Endodermal cell (in vitro differentiated cells): ENCODE data around the gene ZNF865. TPM values are rescaled to one million over a fixed set of nuclear protein-coding genes. Genes with fewer than 3 reads are reported as not detected.

Experiments used
- DNase-seq: peaks from one replicate; pipeline ENCODE4 v3.0.0-alpha.2; 2017
- H3K27ac ChIP-seq: 2 replicates; pipeline ENCODE4 v1.5.1; 2013; ENCODE audit warnings: mild to moderate bottlenecking, low read depth, low read length, moderate library complexity
- H3K27me3 ChIP-seq: 2 replicates; pipeline ENCODE4 v1.6.1; 2013; ENCODE audit warnings: mild to moderate bottlenecking, low read length, moderate library complexity; ENCODE audit not compliant: insufficient read depth, control insufficient read depth, poor library complexity, severe bottlenecking
- H3K36me3 ChIP-seq: 2 replicates; pipeline ENCODE4 v1.7.0; 2013; ENCODE audit warnings: mild to moderate bottlenecking, low read length, moderate library complexity; ENCODE audit not compliant: control insufficient read depth, insufficient read depth
- H3K4me1 ChIP-seq: one replicate; pipeline ENCODE4 v1.7.0; 2013; ENCODE audit warnings: low read length; ENCODE audit not compliant: control insufficient read depth, insufficient read depth
- H3K4me3 ChIP-seq: 2 replicates; pipeline ENCODE4 v1.5.1; 2013; ENCODE audit warnings: mild to moderate bottlenecking, low read length, moderate library complexity
- H3K9ac ChIP-seq: 2 replicates; pipeline ENCODE4 v1.6.1; 2013; ENCODE audit warnings: mild to moderate bottlenecking, low read length, moderate library complexity; ENCODE audit not compliant: poor library complexity, severe bottlenecking; ENCODE audit errors: extremely low read depth
- H3K9me3 ChIP-seq: 2 replicates; pipeline ENCODE4 v1.6.1; 2013; ENCODE audit warnings: mild to moderate bottlenecking, low read length, moderate library complexity; ENCODE audit not compliant: control insufficient read depth
- H3K27ac Mint-ChIP-seq: 2 replicates; pipeline ENCODE4 v1.8.0; 2020; ENCODE audit warnings: mixed read lengths
- H3K27me3 Mint-ChIP-seq: 2 replicates; pipeline ENCODE4 v1.8.0; 2021; ENCODE audit warnings: mild to moderate bottlenecking, mixed read lengths; ENCODE audit not compliant: insufficient read depth
- H3K36me3 Mint-ChIP-seq: 2 replicates; pipeline ENCODE4 v1.8.0; 2020; ENCODE audit warnings: low read depth, mixed read lengths
- H3K4me1 Mint-ChIP-seq: 2 replicates; pipeline ENCODE4 v1.8.0; 2020; ENCODE audit warnings: mixed read lengths
- H3K4me3 Mint-ChIP-seq: 2 replicates; pipeline ENCODE4 v1.8.0; 2020; ENCODE audit warnings: mild to moderate bottlenecking, moderate library complexity, mixed read lengths
- H3K9me3 Mint-ChIP-seq: 2 replicates; pipeline ENCODE4 v1.8.0; 2020; ENCODE audit warnings: mild to moderate bottlenecking, mixed read lengths
- WGBS, 2 experiments: methylation state at CpG; one replicate each; pipeline versions ENCODE4 v1.1.5 to v1.1.7; 2013; ENCODE audit warnings: missing lambda C conversion rate in 2 of 2, mixed read lengths in 1 of 2; ENCODE audit not compliant: insufficient coverage in 1 of 2, insufficient read length in 1 of 2; 5-methylcytosine and 5-hydroxymethylcytosine counted together
- total RNA-seq, 2 donors: library from RNA; stranded (reverse); fragmentation: NEBNext Ultra II Directional in 1 of 2; extraction: Animal tissue kit (Norgen Biotek cat#: 25700) in 1 of 2; gene quantifications; 2 replicates in 1 of 2; 3 replicates in 1 of 2; pipeline ENCODE4 v1.2.1, GENCODE V29; 2021
- TF ChIP-seq, protein P1 (sequence below): fragments of 200-600 bp; sonication (generic); conservative IDR thresholded peaks from 2 replicates; pipeline ENCODE4 v1.5.0; 2021; ENCODE audit warnings: antibody characterized with exemption, mild to moderate bottlenecking

ZNF865 gene
- total RNA-seq, 2 donors from 2014 or later: 14.5 to 14.9 TPM

- peak; percentile 99 for DNase-seq
- H3K9me3 Mint-ChIP-seq: no peaks in the 10 kb centered on the region
- H3K27ac Mint-ChIP-seq: peak within 1 kb of the TSS; percentile 99
- TF ChIP-seq, protein P1, sequence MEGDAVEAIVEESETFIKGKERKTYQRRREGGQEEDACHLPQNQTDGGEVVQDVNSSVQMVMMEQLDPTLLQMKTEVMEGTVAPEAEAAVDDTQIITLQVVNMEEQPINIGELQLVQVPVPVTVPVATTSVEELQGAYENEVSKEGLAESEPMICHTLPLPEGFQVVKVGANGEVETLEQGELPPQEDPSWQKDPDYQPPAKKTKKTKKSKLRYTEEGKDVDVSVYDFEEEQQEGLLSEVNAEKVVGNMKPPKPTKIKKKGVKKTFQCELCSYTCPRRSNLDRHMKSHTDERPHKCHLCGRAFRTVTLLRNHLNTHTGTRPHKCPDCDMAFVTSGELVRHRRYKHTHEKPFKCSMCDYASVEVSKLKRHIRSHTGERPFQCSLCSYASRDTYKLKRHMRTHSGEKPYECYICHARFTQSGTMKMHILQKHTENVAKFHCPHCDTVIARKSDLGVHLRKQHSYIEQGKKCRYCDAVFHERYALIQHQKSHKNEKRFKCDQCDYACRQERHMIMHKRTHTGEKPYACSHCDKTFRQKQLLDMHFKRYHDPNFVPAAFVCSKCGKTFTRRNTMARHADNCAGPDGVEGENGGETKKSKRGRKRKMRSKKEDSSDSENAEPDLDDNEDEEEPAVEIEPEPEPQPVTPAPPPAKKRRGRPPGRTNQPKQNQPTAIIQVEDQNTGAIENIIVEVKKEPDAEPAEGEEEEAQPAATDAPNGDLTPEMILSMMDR: no peak
- peaks cover 14% of the 10 kb centered on the region for H3K36me3 ChIP-seq
- H3K36me3 Mint-ChIP-seq: peaks cover 14% of the 10 kb centered on the region
- peak within 1 kb of the TSS; percentile 97 for H3K4me3 ChIP-seq
- no peaks in the 10 kb centered on the region for H3K27me3 ChIP-seq
- H3K9me3 ChIP-seq: no peaks in the 10 kb centered on the region
- WGBS, 2 experiments: 0 to 3% methylated on average over 26 to 94 of the region's 95 CpGs
- peak within 1 kb of the TSS; percentile 99 for H3K27ac ChIP-seq
- H3K4me1 Mint-ChIP-seq: peaks cover 25% of the 10 kb centered on the region
- peak within 1 kb of the TSS; percentile 94 for H3K4me3 Mint-ChIP-seq
- H3K9ac ChIP-seq: peak within 1 kb of the TSS; percentile 96
- H3K4me1 ChIP-seq: peaks cover 5% of the 10 kb centered on the region
- peaks cover 2% of the 10 kb centered on the region for H3K27me3 Mint-ChIP-seq
Observed at GRCh38 chr19:55654868-55655647, 49.6 kb downstream of the ZNF865 start, which contains the start of gene U2AF2. Gene U2AF2 (plus strand): TSS chr19:55655035. CDS start chr19:55655105, 70 bp downstream.

DNA sequence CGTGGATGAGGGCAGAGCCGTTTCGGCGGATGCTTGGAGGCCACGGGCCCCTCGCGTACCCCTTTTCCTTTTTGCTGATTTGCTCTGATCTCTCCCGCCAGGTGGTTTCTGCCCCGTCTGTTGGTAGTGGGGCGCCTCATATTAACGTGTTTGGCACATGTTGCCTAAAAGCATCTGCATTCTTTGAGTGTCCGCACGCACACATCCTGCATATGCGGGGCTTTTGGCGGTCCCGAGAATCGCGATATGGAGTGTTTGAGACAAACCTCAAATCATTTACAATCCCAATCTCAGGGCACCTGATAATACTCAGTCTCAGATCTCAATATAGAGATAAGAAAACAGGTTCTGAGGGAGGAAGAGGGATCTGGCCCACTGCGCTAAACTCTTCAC is 50.2 kb downstream of the ZNF865 start:
- peaks cover 20% of the 10 kb centered on the region for H3K36me3 Mint-ChIP-seq
- DNase-seq: no peak
- peaks cover 25% of the 10 kb centered on the region for H3K4me1 Mint-ChIP-seq
- Histone ChIP-seq H3K27ac (peak overlapping the region; percentile 99), H3K9me3 (no peaks in the 10 kb centered on the region), H3K9ac (peak overlapping the region; percentile 94), H3K36me3 (peaks cover 17% of the 10 kb centered on the region), H3K4me3 (peak overlapping the region; percentile 97), H3K4me1 (peaks cover 5% of the 10 kb centered on the region), H3K27me3 (no peaks in the 10 kb centered on the region)
- H3K27me3 Mint-ChIP-seq: peaks cover 2% of the 10 kb centered on the region
- WGBS, 2 experiments: 0% methylated on average over 10 to 19 of the region's 19 CpGs
- peak overlapping the region; percentile 94 for H3K4me3 Mint-ChIP-seq
- H3K9me3 Mint-ChIP-seq: no peaks in the 10 kb centered on the region
- TF ChIP-seq, protein P1: no peak
- peak overlapping the region; percentile 93 for H3K27ac Mint-ChIP-seq

DNA sequence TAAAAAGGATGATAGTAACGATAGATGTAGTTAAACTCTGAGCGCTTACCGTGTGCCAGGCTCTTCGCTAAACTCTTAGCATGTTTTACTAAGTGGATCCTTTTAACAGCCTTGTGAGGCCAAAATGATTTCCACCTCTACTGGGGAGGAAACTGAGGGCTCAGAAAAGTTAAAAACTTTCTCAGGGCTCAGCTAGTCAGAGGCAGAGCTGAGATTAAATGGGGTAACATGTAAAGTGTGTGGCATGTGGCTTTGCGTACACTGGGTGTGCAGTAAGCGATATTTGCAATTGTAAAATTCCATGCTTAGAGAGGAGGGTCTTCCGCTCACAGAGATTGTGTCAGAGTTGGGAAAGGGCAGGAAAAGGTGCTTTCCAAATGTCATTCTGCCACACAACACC is 51.1 kb downstream of the ZNF865 start:
- Mint-ChIP-seq H3K27me3 (no peaks in the 10 kb centered on the region), H3K9me3 (no peaks in the 10 kb centered on the region), H3K4me1 (peaks cover 25% of the 10 kb centered on the region), H3K27ac (peak overlapping the region; percentile 21), H3K36me3 (peaks cover 24% of the 10 kb centered on the region), H3K4me3 (peak overlapping the region; percentile 94)
- peaks cover 26% of the 10 kb centered on the region for H3K36me3 ChIP-seq
- H3K27ac ChIP-seq: no peak overlapping the region
- TF ChIP-seq, protein P1: no peak
- H3K4me3 ChIP-seq: peak overlapping the region; percentile 97
- H3K27me3 ChIP-seq: no peaks in the 10 kb centered on the region
- DNase-seq: no peak
- 76 to 80% methylated on average over 4 to 7 of the region's 7 CpGs for WGBS, 2 experiments
- peak overlapping the region; percentile 94 for H3K9ac ChIP-seq
- H3K9me3 ChIP-seq: no peaks in the 10 kb centered on the region
- H3K4me1 ChIP-seq: peaks cover 5% of the 10 kb centered on the region
